SK-N-SH (cell line): ENCODE measurements around the gene CD2. TPM values are rescaled to one million over a fixed set of nuclear protein-coding genes. Genes with fewer than 3 reads are reported as not detected.

Source experiments
- CTCF ChIA-PET: fragments of 300-600, 350-600 bp; formaldehyde crosslinking; extraction: SDS; loops from one replicate; lab custom pipeline; 2021; lab: Yijun Ruan, JAX
- POLR2A ChIA-PET: fragments of 350-600 bp; sonication (Branson Sonifier 250); formaldehyde crosslinking; extraction: SDS; loops from one replicate; lab custom pipeline; 2020; ENCODE audit warnings: antibody characterized with exemption, inconsistent platforms; lab: Yijun Ruan, JAX
- DNase-seq: peaks from one replicate; pipeline ENCODE4 v3.0.0; 2012
- H2AFZ ChIP-seq: fragments of 200-600 bp; sonication (generic); 2 replicates; pipeline ENCODE4 v1.8.1; 2016; ENCODE audit warnings: antibody characterized with exemption, mild to moderate bottlenecking, low read depth
- H3F3A ChIP-seq: fragments of 200-600 bp; sonication (generic); replicated peaks from 2 replicates; pipeline ENCODE3; 2016; ENCODE audit warnings: antibody characterized with exemption, mild to moderate bottlenecking; ENCODE audit not compliant: insufficient read depth
- H3K27ac ChIP-seq, 2 experiments: fragments of 200-500 bp in 1 of 2; fragments of 200-600 bp in 1 of 2; sonication (Bioruptor generic) in 1 of 2; sonication (generic), shearing (Covaris generic) in 1 of 2; 2 replicates each; pipeline versions ENCODE4 v1.5.1 to v1.6.1; 2014 to 2016; ENCODE audit warnings: low read depth in 2 of 2, inconsistent platforms in 1 of 2, low read length in 1 of 2, mild to moderate bottlenecking in 1 of 2, mixed read lengths in 1 of 2
- H3K27me3 ChIP-seq: fragments of 200-600 bp; sonication (generic), shearing (Covaris generic); 2 replicates; pipeline ENCODE4 v1.6.1; 2016; ENCODE audit warnings: mixed run types; ENCODE audit not compliant: insufficient read depth
- H3K36me3 ChIP-seq, 2 experiments: fragments of 200-500 bp in 1 of 2; fragments of 200-600 bp in 1 of 2; sonication (Bioruptor generic) in 1 of 2; sonication (generic) in 1 of 2; replicated peaks in 1 of 2; 2 replicates each; pipeline versions ENCODE3 to v1.5.1; 2014 to 2016; ENCODE audit warnings: low read length in 1 of 2, mild to moderate bottlenecking in 1 of 2; ENCODE audit not compliant: insufficient read depth in 2 of 2, control insufficient read depth in 1 of 2
- H3K4me1 ChIP-seq, 2 experiments: fragments of 200-500 bp in 1 of 2; fragments of 200-600 bp in 1 of 2; sonication (Bioruptor generic) in 1 of 2; sonication (generic), shearing (Covaris generic) in 1 of 2; 2 replicates each; pipeline versions ENCODE4 v1.5.1 to v1.6.1; 2014 to 2016; ENCODE audit warnings: low read depth in 1 of 2, low read length in 1 of 2, mixed run types in 1 of 2; ENCODE audit not compliant: insufficient read depth in 2 of 2, control insufficient read depth in 1 of 2
- H3K4me2 ChIP-seq: fragments of 200-600 bp; sonication (generic), shearing (Covaris generic); 2 replicates; pipeline ENCODE4 v1.6.1; 2017; ENCODE audit warnings: mixed run types
- H3K4me3 ChIP-seq, 2 experiments: fragments of 200-500 bp in 1 of 2; fragments of 200-600 bp in 1 of 2; sonication (Bioruptor generic) in 1 of 2; sonication (generic), shearing (Covaris generic) in 1 of 2; 2 replicates each; pipeline versions ENCODE4 v1.5.1 to v1.8.1; 2014 to 2016; ENCODE audit warnings: low read depth in 2 of 2, inconsistent platforms in 1 of 2, low read length in 1 of 2, mild to moderate bottlenecking in 1 of 2, mixed read lengths in 1 of 2, moderate library complexity in 1 of 2
- H3K79me2 ChIP-seq: fragments of 200-600 bp; sonication (generic); 2 replicates; pipeline ENCODE4 v1.8.1; 2017; ENCODE audit warnings: mild to moderate bottlenecking; ENCODE audit not compliant: insufficient read depth
- H3K9ac ChIP-seq: fragments of 200-600 bp; sonication (generic); 2 replicates; pipeline ENCODE4 v1.6.1; 2017; ENCODE audit warnings: mixed run types
- H3K9me2 ChIP-seq: fragments of 200-600 bp; sonication (generic); 2 replicates; pipeline ENCODE4 v1.6.1; 2017; ENCODE audit warnings: mixed run types
- H3K9me3 ChIP-seq: fragments of 200-600 bp; sonication (generic); 2 replicates; pipeline ENCODE4 v1.6.1; 2017; ENCODE audit warnings: mixed run types, mild to moderate bottlenecking, moderate library complexity
- H4K20me1 ChIP-seq: fragments of 200-600 bp; sonication (generic); 2 replicates; pipeline ENCODE4 v1.6.1; 2017; ENCODE audit warnings: mild to moderate bottlenecking, mixed run types; ENCODE audit not compliant: insufficient read depth
- CTCF ChIP-seq: fragments of 200-600 bp; sonication (generic); IDR thresholded peaks from 2 replicates; pipeline ENCODE4 v1.6.1; 2017; ENCODE audit warnings: antibody characterized with exemption, mild to moderate bottlenecking, moderate library complexity
- EP300 ChIP-seq, 2 experiments: IDR thresholded peaks; 2 replicates each; pipeline versions ENCODE4 v1.4.0 to v1.6.1; 2012; ENCODE audit warnings: borderline replicate concordance in 1 of 2, low read depth in 1 of 2, low read length in 1 of 2
- EZH2phosphoT487 ChIP-seq: fragments of 200-600 bp; sonication (generic); IDR thresholded peaks from 2 replicates; pipeline ENCODE4 v1.6.1; 2017; ENCODE audit warnings: low read depth, mixed run types, mild to moderate bottlenecking, antibody characterized with exemption, moderate library complexity, borderline replicate concordance
- FOXJ3 ChIP-seq: sonication (generic); formaldehyde crosslinking; IDR thresholded peaks from 2 replicates; pipeline ENCODE4 v1.5.1; 2020; ENCODE audit warnings: mild to moderate bottlenecking, missing genetic modification reagents
- JUND ChIP-seq: IDR thresholded peaks from 2 replicates; pipeline ENCODE4 v1.4.0; 2012
- MEF2A ChIP-seq: IDR thresholded peaks from 2 replicates; pipeline ENCODE4 v1.4.0; 2012; ENCODE audit warnings: low read depth, borderline replicate concordance
- NFIC ChIP-seq: IDR thresholded peaks from 2 replicates; pipeline ENCODE4 v1.4.0; 2012; ENCODE audit warnings: borderline replicate concordance
- POLR2AphosphoS5 ChIP-seq: IDR thresholded peaks from 2 replicates; pipeline ENCODE4 v1.6.1; 2012; ENCODE audit warnings: low read depth, low read length
- RCOR1 ChIP-seq: fragments of 150-350 bp; IDR thresholded peaks from 2 replicates; pipeline ENCODE4 v1.6.1; 2017; ENCODE audit warnings: antibody characterized with exemption, low read length
- REST ChIP-seq: IDR thresholded peaks from 2 replicates; pipeline ENCODE4 v1.6.1; 2012; ENCODE audit warnings: mild to moderate bottlenecking, low read depth, low read length, moderate library complexity
- RXRA ChIP-seq: IDR thresholded peaks from 2 replicates; pipeline ENCODE4 v1.4.0; 2012; ENCODE audit warnings: low read depth, mild to moderate bottlenecking, borderline replicate concordance
- SMC3 ChIP-seq: IDR thresholded peaks from 2 replicates; pipeline ENCODE4 v1.6.1; 2012; ENCODE audit warnings: low read depth, low read length, improper control_type of control experiment
- TAF1 ChIP-seq: IDR thresholded peaks from 2 replicates; pipeline ENCODE4 v1.6.1; 2012; ENCODE audit warnings: low read depth, mild to moderate bottlenecking, low read length, moderate library complexity, borderline replicate concordance
- TCF12 ChIP-seq: IDR thresholded peaks from 2 replicates; pipeline ENCODE4 v1.4.0; 2012
- YY1 ChIP-seq: IDR thresholded peaks from 2 replicates; pipeline ENCODE4 v1.4.0; 2012; ENCODE audit warnings: low read depth, mild to moderate bottlenecking
- whole genome bisulfite sequencing: methylation state at CpG from one replicate; pipeline ENCODE4 v1.1.6; 2017; ENCODE audit warnings: low lambda C conversion rate; 5-methylcytosine and 5-hydroxymethylcytosine counted together
- polyA plus RNA-seq, 3 experiments: library from polyadenylated mRNA; depleted of rRNA; stranded (reverse); fragments of >200 nt; gene quantifications; 2 replicates each; pipeline ENCODE4 v1.2.3, GENCODE V29; 2012
- TF ChIP-seq, protein P1 (sequence below): IDR thresholded peaks from 2 replicates; pipeline ENCODE4 v1.4.0; 2012; ENCODE audit warnings: low read depth, borderline replicate concordance
- TF ChIP-seq, protein P2 (sequence below): fragments of 150-350 bp; IDR thresholded peaks from 2 replicates; pipeline ENCODE4 v1.6.1; 2016; ENCODE audit warnings: mild to moderate bottlenecking, low read depth, low read length
- TF ChIP-seq, protein P3 (sequence below): IDR thresholded peaks from 2 replicates; pipeline ENCODE4; 2012

Gene CD2
- polyA plus RNA-seq, 1 of the 3 experiments (the other 2 are of a cell fraction): not detected

DNA sequence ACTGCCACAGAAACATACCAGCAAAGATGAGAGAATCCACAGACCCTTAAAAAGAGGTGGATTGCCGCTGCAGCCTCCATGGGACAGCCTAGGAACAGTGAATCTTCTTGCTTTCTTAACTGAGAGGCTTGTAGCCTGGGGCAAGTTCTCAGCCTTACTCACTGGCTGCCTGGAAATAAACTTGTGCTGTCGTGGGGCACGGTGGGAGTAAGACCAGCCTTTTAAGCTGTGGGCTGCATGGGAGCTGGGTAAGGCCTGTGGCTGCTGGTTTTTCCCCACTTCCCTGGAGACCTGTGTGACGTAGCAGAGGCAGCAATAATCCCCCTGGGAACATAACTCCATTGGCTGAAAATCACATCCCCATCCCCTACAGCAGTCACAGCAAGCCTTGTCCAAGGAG lies 30.8 kb downstream of the CD2 start:
- CTCF ChIA-PET: no interaction called here
- H3K9ac ChIP-seq: no peak overlapping the region
- 35% methylated on average over 4 of the region's 4 CpGs for WGBS

GRCh38 chr1:116786049-116786448 lies 31.8 kb downstream of the CD2 start:
- no peak overlapping the region for H3K9ac ChIP-seq
- DNase-seq: no peak
- no peaks in the 10 kb centered on the region for H4K20me1 ChIP-seq
- no peaks in the 10 kb centered on the region for H3K36me3 ChIP-seq
- no peaks in the 10 kb centered on the region for H3F3A ChIP-seq
- TF ChIP-seq NFIC: no peak
- no peak for TF ChIP-seq RXRA
- TF ChIP-seq TAF1: no peak
- TF ChIP-seq JUND: no peak
- no peak for TF ChIP-seq EP300 (IDR thresholded peaks at IDR 0.05; ENCODE audit: borderline replicate concordance in 1 of 2, low read depth in 1 of 2, low read length in 1 of 2)
- TF ChIP-seq RCOR1: no peak
- TF ChIP-seq, protein P1, sequence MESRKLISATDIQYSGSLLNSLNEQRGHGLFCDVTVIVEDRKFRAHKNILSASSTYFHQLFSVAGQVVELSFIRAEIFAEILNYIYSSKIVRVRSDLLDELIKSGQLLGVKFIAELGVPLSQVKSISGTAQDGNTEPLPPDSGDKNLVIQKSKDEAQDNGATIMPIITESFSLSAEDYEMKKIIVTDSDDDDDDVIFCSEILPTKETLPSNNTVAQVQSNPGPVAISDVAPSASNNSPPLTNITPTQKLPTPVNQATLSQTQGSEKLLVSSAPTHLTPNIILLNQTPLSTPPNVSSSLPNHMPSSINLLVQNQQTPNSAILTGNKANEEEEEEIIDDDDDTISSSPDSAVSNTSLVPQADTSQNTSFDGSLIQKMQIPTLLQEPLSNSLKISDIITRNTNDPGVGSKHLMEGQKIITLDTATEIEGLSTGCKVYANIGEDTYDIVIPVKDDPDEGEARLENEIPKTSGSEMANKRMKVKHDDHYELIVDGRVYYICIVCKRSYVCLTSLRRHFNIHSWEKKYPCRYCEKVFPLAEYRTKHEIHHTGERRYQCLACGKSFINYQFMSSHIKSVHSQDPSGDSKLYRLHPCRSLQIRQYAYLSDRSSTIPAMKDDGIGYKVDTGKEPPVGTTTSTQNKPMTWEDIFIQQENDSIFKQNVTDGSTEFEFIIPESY: no peak
- TF ChIP-seq EZH2phosphoT487: no peak
- TF ChIP-seq CTCF: no peak
- TF ChIP-seq, protein P2, sequence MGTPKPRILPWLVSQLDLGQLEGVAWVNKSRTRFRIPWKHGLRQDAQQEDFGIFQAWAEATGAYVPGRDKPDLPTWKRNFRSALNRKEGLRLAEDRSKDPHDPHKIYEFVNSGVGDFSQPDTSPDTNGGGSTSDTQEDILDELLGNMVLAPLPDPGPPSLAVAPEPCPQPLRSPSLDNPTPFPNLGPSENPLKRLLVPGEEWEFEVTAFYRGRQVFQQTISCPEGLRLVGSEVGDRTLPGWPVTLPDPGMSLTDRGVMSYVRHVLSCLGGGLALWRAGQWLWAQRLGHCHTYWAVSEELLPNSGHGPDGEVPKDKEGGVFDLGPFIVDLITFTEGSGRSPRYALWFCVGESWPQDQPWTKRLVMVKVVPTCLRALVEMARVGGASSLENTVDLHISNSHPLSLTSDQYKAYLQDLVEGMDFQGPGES: no peak
- no peak for TF ChIP-seq SMC3
- no peak for TF ChIP-seq REST
- no peak for TF ChIP-seq FOXJ3 (CRISPR knock-in tag)
- TF ChIP-seq POLR2AphosphoS5: no peak
- no peak for TF ChIP-seq TCF12
- TF ChIP-seq MEF2A: no peak
- H3K9me3 ChIP-seq: no peaks in the 10 kb centered on the region
- ChIA-PET CTCF (interaction anchor here (1.1 kb wide), 1 partner anchor 9 kb away, joined by 3 read pairs; no protein-coding TSS in a partner anchor), POLR2A (no interaction called here)
- H3K4me1 ChIP-seq: no peaks in the 10 kb centered on the region
- H2AFZ ChIP-seq: no peak overlapping the region
- H3K4me3 ChIP-seq: no peak overlapping the region
- H3K27me3 ChIP-seq: no peaks in the 10 kb centered on the region
- no peak overlapping the region for H3K4me2 ChIP-seq
- H3K27ac ChIP-seq: no peak overlapping the region
- H3K79me2 ChIP-seq: no peaks in the 10 kb centered on the region
- WGBS: 42% methylated on average over 1 of the region's 1 CpG
- H3K9me2 ChIP-seq: no peaks in the 10 kb centered on the region

More for the DNA sequence above, 30.8 kb downstream of the CD2 start:
- no peaks in the 10 kb centered on the region for H3K9me2 ChIP-seq
- no peaks in the 10 kb centered on the region for H3F3A ChIP-seq
- no peaks in the 10 kb centered on the region for H3K9me3 ChIP-seq
- no peak overlapping the region for H3K4me3 ChIP-seq
- H3K27me3 ChIP-seq: no peaks in the 10 kb centered on the region
- H3K4me1 ChIP-seq: no peaks in the 10 kb centered on the region
- no peak for DNase-seq
- H4K20me1 ChIP-seq: no peaks in the 10 kb centered on the region
- H3K4me2 ChIP-seq: no peak overlapping the region
- TF ChIP-seq YY1: no peak
- TF ChIP-seq, protein P3, sequence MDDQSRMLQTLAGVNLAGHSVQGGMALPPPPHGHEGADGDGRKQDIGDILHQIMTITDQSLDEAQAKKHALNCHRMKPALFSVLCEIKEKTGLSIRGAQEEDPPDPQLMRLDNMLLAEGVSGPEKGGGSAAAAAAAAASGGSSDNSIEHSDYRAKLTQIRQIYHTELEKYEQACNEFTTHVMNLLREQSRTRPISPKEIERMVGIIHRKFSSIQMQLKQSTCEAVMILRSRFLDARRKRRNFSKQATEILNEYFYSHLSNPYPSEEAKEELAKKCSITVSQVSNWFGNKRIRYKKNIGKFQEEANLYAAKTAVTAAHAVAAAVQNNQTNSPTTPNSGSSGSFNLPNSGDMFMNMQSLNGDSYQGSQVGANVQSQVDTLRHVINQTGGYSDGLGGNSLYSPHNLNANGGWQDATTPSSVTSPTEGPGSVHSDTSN: no peak
- no peak overlapping the region for H3K27ac ChIP-seq
- H3K36me3 ChIP-seq: no peaks in the 10 kb centered on the region
- no peaks in the 10 kb centered on the region for H3K79me2 ChIP-seq
- no peak overlapping the region for H2AFZ ChIP-seq
- POLR2A ChIA-PET: no interaction called here
